ENCODE results near the gene MTHFD2L. TPM values are rescaled to one million over a fixed set of nuclear protein-coding genes. Genes with fewer than 3 reads are reported as not detected.

Gene MTHFD2L
- total and polyA plus RNA-seq, 9 of the 15 experiments (the other 6 are each of a cell fraction or from before 2014, with no cell fraction given) = 10.0 to 39.0 (median 26.0) TPM

DNA sequence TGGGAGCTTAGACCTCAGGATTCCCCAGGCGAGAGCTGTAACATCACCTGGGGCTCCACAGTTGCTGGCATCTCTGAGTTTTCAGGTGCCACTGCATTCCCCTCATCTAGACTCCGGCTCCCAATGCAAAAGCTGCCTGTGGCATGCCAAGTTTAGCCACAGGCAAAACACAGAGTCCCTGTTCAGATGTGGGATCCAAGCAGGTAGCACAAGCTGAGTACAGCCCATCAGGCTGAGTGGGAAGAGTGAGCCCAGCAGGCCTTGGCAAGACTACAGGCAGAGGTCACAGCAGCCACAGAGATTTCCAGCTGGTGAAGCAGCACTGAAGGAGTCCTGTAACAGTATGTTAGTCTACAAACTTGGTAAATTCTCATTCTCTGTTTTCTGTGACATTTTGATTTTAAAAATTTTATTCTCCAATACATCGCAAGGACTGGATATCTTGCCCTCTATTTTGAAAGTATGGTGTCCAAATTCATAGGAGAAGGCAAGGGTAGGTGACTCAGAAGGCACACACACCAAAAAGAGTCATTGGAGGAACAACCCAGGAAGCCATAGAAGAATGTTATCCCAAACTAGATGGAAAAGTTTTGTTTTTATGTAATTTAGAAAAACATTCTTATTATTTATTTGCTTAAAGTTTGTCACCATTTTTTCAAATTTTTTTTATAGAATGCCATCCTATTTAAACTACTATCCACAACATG lies 45.4 kb upstream of the MTHFD2L start:
- H2AFZ ChIP-seq (ENCODE audit: low read depth, low read length) = no peak overlapping the region; the same call in 1 of the 2 replicates
- no peak overlapping the region for H3K9ac ChIP-seq (ENCODE audit: insufficient read depth in 1 of 2, low read depth in 2 of 2, low read length in 2 of 2)
- 88% methylated on average over 3 of the region's 3 CpGs for WGBS (ENCODE audit: insufficient coverage, low coverage, missing lambda C conversion rate)
- peaks cover 0 to 23% of the 10 kb centered on the region in 2 experiments; a peak in 4 of 5 replicates for H3K4me1 ChIP-seq (replicated peaks in 1 of 2; ENCODE audit: control insufficient read depth in 2 of 2, insufficient read depth in 2 of 2, low read length in 2 of 2)
- no peak for FAIRE-seq
- no peaks in the 10 kb centered on the region for H3K27me3 ChIP-seq (ENCODE audit: control insufficient read depth in 2 of 2, insufficient read depth in 2 of 2, low read length in 2 of 2)
- no peaks in the 10 kb centered on the region for H3K36me3 ChIP-seq (ENCODE audit: control insufficient read depth, insufficient read depth, low read length)
- DNase-seq (ENCODE audit: extremely low read depth in 1 of 4, low spot score in 3 of 4) = no peak
- H3K79me2 ChIP-seq (ENCODE audit: control insufficient read depth, insufficient read depth, low read length) = no peaks in the 10 kb centered on the region
- no peaks in the 10 kb centered on the region for H3K9me1 ChIP-seq (ENCODE audit: control insufficient read depth, insufficient read depth, low read length)
- no TSS peak for BruUV-seq (replicated peaks)
- in situ Hi-C loops (cut with MboI) = no loop called here
- ChIA-PET POLR2A (interaction anchor here (1.6 kb wide), 1 partner anchor 14 kb away, joined by 6 read pairs; the partner anchor contains the start of gene CXCL2), CTCF (ENCODE audit: low intra/inter-chr PET ratio) (no interaction called here)
- no peak overlapping the region for H3K4me3 ChIP-seq
- TF ChIP-seq ATF1 (CRISPR knock-in tag; IDR thresholded peaks at IDR 0.05) = no peak
- TF ChIP-seq ATF1 (tag; IDR thresholded peaks at IDR 0.05) = no peak
- no peak for TF ChIP-seq ETV1 (tag; conservative IDR thresholded peaks at IDR 0.05; ENCODE audit: low read depth)
- TF ChIP-seq, protein P1, sequence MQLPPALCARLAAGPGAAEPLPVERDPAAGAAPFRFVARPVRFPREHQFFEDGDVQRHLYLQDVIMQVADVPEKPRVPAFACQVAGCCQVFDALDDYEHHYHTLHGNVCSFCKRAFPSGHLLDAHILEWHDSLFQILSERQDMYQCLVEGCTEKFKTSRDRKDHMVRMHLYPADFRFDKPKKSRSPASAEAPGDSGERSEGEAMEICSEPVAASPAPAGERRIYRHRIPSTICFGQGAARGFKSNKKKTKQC (CRISPR knock-in tag; IDR thresholded peaks at IDR 0.05) = no peak
- no peak for TF ChIP-seq ZNF436 (CRISPR knock-in tag; IDR thresholded peaks at IDR 0.05)
- H4K20me1 ChIP-seq (replicated peaks; ENCODE audit: control insufficient read depth, insufficient read depth, low read length) = no peaks in the 10 kb centered on the region
- H3K9me3 ChIP-seq (replicated peaks; ENCODE audit: control insufficient read depth, insufficient read depth, low read depth, low read length) = no peaks in the 10 kb centered on the region
- H3K27ac ChIP-seq (ENCODE audit: extremely low read depth, low read depth, low read length) = no peak overlapping the region
- no peak overlapping the region for H3K4me2 ChIP-seq (ENCODE audit: insufficient read depth, low read length)
- intact Hi-C loops (cut with micrococcal nuclease) = no loop called here
- no peak for ATAC-seq

Measured in K562 (cell line).